Thoracic aorta (tissue), 2 donors: ENCODE data around the gene SCIN. TPM values are rescaled to one million over a fixed set of nuclear protein-coding genes. Genes with fewer than 3 reads are reported as not detected.

Experiments
- ATAC-seq: fragments of 150-250 bp; one replicate; pipeline ENCODE4 v1.8.0; 2017; ENCODE audit warnings: low read depth; ENCODE audit not compliant: insufficient number of reproducible peaks, low FRiP score
- DNase-seq: peaks from one replicate; pipeline ENCODE4 v3.0.0-alpha.2; 2020; ENCODE audit warnings: low spot score
- H3K27ac ChIP-seq, 2 donors: fragments of 200-600 bp; sonication (generic); 1 replicate in 1 of 2; 2 replicates in 1 of 2; pipeline ENCODE4 v1.5.1; 2016; ENCODE audit warnings: mild to moderate bottlenecking in 2 of 2, moderate library complexity in 2 of 2
- H3K27me3 ChIP-seq: fragments of 200-600 bp; sonication (generic); replicated peaks from 2 replicates; pipeline ENCODE4 v1.6.0; 2016; ENCODE audit warnings: mild to moderate bottlenecking; ENCODE audit not compliant: insufficient read depth
- H3K36me3 ChIP-seq: fragments of 200-600 bp; sonication (generic); one replicate; pipeline ENCODE4 v1.5.1; 2016
- H3K4me1 ChIP-seq, 2 donors: fragments of 200-600 bp; sonication (generic); 1 replicate in 1 of 2; 2 replicates in 1 of 2; pipeline versions ENCODE4 v1.5.1 to v1.6.0; 2016; ENCODE audit warnings: low read depth in 2 of 2, mild to moderate bottlenecking in 1 of 2; ENCODE audit not compliant: control insufficient read depth in 1 of 2
- H3K4me3 ChIP-seq: fragments of 200-600 bp; sonication (generic); 2 replicates; pipeline ENCODE4 v1.5.1; 2016; ENCODE audit warnings: mild to moderate bottlenecking
- H3K9me3 ChIP-seq: fragments of 200-600 bp; sonication (generic); 2 replicates; pipeline ENCODE4 v1.5.1; 2016
- CTCF ChIP-seq: fragments of 200-600 bp; sonication (generic); IDR thresholded peaks from one replicate; pipeline ENCODE4 v1.5.1; 2019; ENCODE audit warnings: antibody characterized with exemption
- total RNA-seq, 2 donors: library from RNA; depleted of rRNA; stranded (reverse); fragments of >200 nt; gene quantifications; one replicate each; pipeline versions ENCODE4 v1.1.0 to v1.2.3, GENCODE V29; 2016

The SCIN gene
- total RNA-seq, 2 donors from 2014 or later, result 0.49 to 2.0 TPM

DNA sequence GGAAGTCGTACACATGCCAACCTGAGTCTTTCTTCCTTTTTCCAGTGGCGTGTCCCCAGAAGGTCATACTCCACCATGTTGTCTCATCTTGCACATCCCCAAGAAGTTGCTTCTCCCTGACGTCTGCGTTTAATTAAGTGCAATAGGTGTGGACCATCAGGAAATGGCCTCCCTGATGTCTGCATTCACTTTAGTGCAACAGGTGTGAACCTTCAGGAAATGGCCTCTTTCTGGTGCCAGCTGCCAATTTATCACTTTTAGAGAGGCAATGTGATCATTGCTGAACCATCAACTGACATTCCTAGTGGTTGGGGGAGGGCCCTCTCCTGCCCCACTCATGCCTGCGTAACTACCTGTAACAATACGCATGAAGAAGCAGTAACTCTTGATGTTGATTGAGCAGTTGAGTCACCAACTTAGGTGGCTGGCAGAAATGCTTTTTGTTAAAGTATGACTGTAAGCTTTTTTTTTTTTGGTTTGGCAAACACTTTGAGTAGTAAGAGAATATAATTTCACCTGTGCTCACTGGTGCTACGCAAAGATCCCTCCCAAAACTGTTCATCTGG lies 25.8 kb downstream of the SCIN start:
- DNase-seq (no peak), ATAC-seq (no peak)
- Histone ChIP-seq H3K27ac (no peak overlapping the region), H3K27me3 (no peaks in the 10 kb centered on the region), H3K9me3 (no peaks in the 10 kb centered on the region), H3K4me1 (peaks cover 0 to 4% of the 10 kb centered on the region in 2 donors), H3K4me3 (no peak overlapping the region), H3K36me3 (no peaks in the 10 kb centered on the region)
- no peak for TF ChIP-seq CTCF

DNA sequence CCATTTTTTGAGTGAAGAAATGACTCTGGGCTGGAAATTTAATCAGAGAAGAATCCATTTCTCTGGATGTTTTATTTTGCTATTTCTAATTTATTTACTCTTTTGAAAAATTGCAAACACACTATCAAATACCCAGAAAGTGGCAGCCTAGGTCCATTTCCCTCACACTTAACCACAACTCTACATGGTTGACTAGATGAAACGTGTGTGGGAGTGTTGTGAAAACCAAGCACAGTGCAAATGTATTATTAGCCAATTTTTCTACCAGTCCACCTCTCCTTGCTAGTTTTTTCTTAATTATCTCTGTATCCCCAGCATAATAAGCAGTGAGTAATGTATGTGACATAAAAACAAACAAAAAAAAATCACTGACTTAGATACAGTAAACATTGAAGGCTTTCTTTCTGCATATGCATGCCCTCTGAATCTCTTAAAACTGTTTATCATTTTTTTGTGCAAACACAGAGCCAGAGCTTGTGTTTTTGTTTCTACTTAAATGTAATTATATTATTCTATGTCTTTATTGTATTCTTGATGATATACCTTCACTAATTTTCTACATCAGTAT lies 30.9 kb downstream of the SCIN start:
- no peak overlapping the region for H3K4me3 ChIP-seq
- no peak for TF ChIP-seq CTCF
- DNase-seq (no peak), ATAC-seq (no peak)
- no peaks in the 10 kb centered on the region for H3K9me3 ChIP-seq
- H3K27me3 ChIP-seq, result no peaks in the 10 kb centered on the region
- peaks cover 0 to 4% of the 10 kb centered on the region in 2 donors for H3K4me1 ChIP-seq
- H3K36me3 ChIP-seq, result no peaks in the 10 kb centered on the region
- no peak overlapping the region for H3K27ac ChIP-seq

GRCh38 chr7:12607134-12607533 lies 36.6 kb downstream of the SCIN start:
- no peaks in the 10 kb centered on the region for H3K27me3 ChIP-seq
- TF ChIP-seq CTCF, result no peak
- no peaks in the 10 kb centered on the region for H3K36me3 ChIP-seq
- ATAC-seq (no peak), DNase-seq (no peak)
- H3K27ac ChIP-seq, result no peak overlapping the region
- no peaks in the 10 kb centered on the region for H3K4me1 ChIP-seq
- H3K4me3 ChIP-seq, result no peak overlapping the region
- no peaks in the 10 kb centered on the region for H3K9me3 ChIP-seq

DNA sequence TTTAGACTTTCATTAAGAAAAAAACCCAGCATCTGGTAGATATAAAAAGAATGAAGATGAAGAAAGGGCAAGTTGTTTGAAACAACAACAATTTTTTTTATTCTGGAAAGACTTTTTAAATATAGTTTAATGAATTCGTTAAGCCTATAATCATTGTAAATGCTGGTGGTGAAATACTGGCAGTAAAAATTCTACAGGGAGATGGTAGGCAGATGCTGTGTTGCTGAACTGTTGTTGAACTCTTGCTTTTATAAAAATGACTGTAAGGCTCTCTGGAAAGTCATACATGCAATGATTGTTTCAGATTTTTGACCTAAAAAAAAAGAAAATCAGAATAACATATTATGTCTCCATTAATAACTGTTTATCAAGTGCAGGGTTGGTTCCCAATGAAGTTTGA lies 39.0 kb downstream of the SCIN start:
- Histone ChIP-seq H3K27me3 (no peaks in the 10 kb centered on the region), H3K36me3 (no peaks in the 10 kb centered on the region), H3K9me3 (no peaks in the 10 kb centered on the region), H3K4me1 (no peaks in the 10 kb centered on the region), H3K27ac (no peak overlapping the region), H3K4me3 (no peak overlapping the region)
- TF ChIP-seq CTCF, result no peak
- DNase-seq (no peak), ATAC-seq (no peak)

GRCh38 chr7:12610899-12611298 lies 40.4 kb downstream of the SCIN start:
- H3K9me3 ChIP-seq, result no peaks in the 10 kb centered on the region
- H3K36me3 ChIP-seq, result no peaks in the 10 kb centered on the region
- no peak overlapping the region for H3K27ac ChIP-seq
- no peaks in the 10 kb centered on the region for H3K27me3 ChIP-seq
- H3K4me3 ChIP-seq, result no peak overlapping the region
- no peaks in the 10 kb centered on the region for H3K4me1 ChIP-seq
- TF ChIP-seq CTCF, result no peak
- DNase-seq (no peak), ATAC-seq (no peak)
